Testis (tissue), 2 donors: ENCODE results near the gene SH3BP2.

Experiments used
- POLR2A ChIP-seq: fragments of 450-650 bp; IDR thresholded peaks from one replicate; pipeline ENCODE4 v1.6.1; 2017; ENCODE audit warnings: antibody characterized with exemption, mild to moderate bottlenecking, moderate library complexity
- TF ChIP-seq, protein P1 (sequence below), 3 experiments: fragments of 450-650 bp in 2 of 3; fragments of 200-600 bp in 1 of 3; sonication (generic) in 1 of 3; IDR thresholded peaks; one replicate each; pipeline ENCODE4 v1.5.1; 2016 to 2019; ENCODE audit warnings: antibody characterized with exemption in 3 of 3, mild to moderate bottlenecking in 2 of 3, moderate library complexity in 1 of 3

DNA sequence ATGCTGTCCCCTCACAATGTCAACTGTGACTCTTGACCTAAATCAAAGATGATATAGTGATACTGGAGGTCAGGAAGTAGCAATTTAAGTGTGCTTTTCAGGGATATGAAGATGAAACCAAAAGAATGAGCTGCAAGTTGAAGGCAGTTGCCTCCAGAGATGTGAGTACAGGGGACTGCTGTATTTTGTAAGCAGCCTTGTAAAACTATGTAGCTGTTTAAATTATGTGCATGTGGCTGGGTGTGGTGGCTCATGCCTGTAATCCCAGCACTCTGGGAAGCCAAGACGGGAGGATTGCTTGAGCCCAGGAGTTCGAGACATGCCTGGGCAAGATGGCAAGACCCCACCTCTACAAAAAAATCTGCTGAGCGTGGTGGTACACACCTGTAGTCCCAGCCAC, 21.6 kb upstream of the SH3BP2 start:
- TF ChIP-seq, protein P1, sequence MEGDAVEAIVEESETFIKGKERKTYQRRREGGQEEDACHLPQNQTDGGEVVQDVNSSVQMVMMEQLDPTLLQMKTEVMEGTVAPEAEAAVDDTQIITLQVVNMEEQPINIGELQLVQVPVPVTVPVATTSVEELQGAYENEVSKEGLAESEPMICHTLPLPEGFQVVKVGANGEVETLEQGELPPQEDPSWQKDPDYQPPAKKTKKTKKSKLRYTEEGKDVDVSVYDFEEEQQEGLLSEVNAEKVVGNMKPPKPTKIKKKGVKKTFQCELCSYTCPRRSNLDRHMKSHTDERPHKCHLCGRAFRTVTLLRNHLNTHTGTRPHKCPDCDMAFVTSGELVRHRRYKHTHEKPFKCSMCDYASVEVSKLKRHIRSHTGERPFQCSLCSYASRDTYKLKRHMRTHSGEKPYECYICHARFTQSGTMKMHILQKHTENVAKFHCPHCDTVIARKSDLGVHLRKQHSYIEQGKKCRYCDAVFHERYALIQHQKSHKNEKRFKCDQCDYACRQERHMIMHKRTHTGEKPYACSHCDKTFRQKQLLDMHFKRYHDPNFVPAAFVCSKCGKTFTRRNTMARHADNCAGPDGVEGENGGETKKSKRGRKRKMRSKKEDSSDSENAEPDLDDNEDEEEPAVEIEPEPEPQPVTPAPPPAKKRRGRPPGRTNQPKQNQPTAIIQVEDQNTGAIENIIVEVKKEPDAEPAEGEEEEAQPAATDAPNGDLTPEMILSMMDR (IDR thresholded peaks at IDR 0.05): no peak
- no peak for TF ChIP-seq POLR2A
